H1 (cell line): ENCODE data around the gene AUH. TPM values are rescaled to one million over a fixed set of nuclear protein-coding genes. Genes with fewer than 3 reads are reported as not detected.

Experiments
- CTCF ChIA-PET: fragments of 300-600 bp; sonication (Branson Sonifier 250); formaldehyde crosslinking; loops from one replicate; lab custom pipeline; 2021; ENCODE audit not compliant: partially characterized antibody; lab: Charles Lee
- POLR2A ChIA-PET: fragments of 300-600 bp; sonication (Branson Sonifier 250); formaldehyde crosslinking; loops from one replicate; lab custom pipeline; 2021; ENCODE audit warnings: inconsistent platforms; ENCODE audit not compliant: partially characterized antibody; lab: Charles Lee
- DNase-seq, 2 experiments: peaks; one replicate each; pipeline versions ENCODE4 v3.0.0 to v3.0.0-alpha.2; 2010 to 2022; ENCODE audit warnings: low spot score in 2 of 2, low read depth in 1 of 2, mixed read lengths in 1 of 2
- FAIRE-seq: peaks from 2 replicates; lab custom pipeline; 2011; peaks lifted over from hg19 to GRCh38; lab: Jason Lieb, UNC
- H2AFZ ChIP-seq: 2 replicates; pipeline ENCODE4 v1.8.1; 2012; ENCODE audit warnings: low read length, inconsistent platforms
- H2AK5ac ChIP-seq: 2 replicates; pipeline ENCODE4 v1.6.1; 2013; ENCODE audit warnings: low read depth, low read length
- H2BK120ac ChIP-seq: replicated peaks from 2 replicates; pipeline ENCODE3; 2013; ENCODE audit warnings: low read depth, low read length, inconsistent platforms
- H2BK12ac ChIP-seq: 2 replicates; pipeline ENCODE4 v1.6.1; 2013; ENCODE audit warnings: low read depth, low read length
- H2BK15ac ChIP-seq: 2 replicates; pipeline ENCODE4 v1.6.1; 2013; ENCODE audit warnings: low read length
- H2BK20ac ChIP-seq: 2 replicates; pipeline ENCODE4 v1.6.1; 2013; ENCODE audit warnings: low read length
- H2BK5ac ChIP-seq: 2 replicates; pipeline ENCODE4 v1.6.1; 2013; ENCODE audit warnings: low read depth, low read length
- H3K14ac ChIP-seq: 2 replicates; pipeline ENCODE4 v1.6.1; 2013; ENCODE audit warnings: inconsistent platforms; ENCODE audit not compliant: insufficient read length
- H3K18ac ChIP-seq: 2 replicates; pipeline ENCODE4 v1.6.1; 2013; ENCODE audit warnings: low read length; ENCODE audit errors: extremely low read depth
- H3K23ac ChIP-seq: 2 replicates; pipeline ENCODE4 v1.6.1; 2013; ENCODE audit warnings: inconsistent platforms; ENCODE audit not compliant: insufficient read length
- H3K23me2 ChIP-seq: 2 replicates; pipeline ENCODE4 v1.6.1; 2013; ENCODE audit warnings: low read depth, low read length
- H3K27ac ChIP-seq: 2 replicates; pipeline ENCODE4 v1.6.1; 2011; ENCODE audit warnings: low read depth, low read length, inconsistent platforms
- H3K27me3 ChIP-seq, 4 experiments: replicated peaks in 1 of 4; 1 replicate in 1 of 4; 2 replicates in 3 of 4; pipeline versions ENCODE4 v1.6.1 to v1.8.1; 2011 to 2013; ENCODE audit warnings: low read length in 3 of 4, mild to moderate bottlenecking in 3 of 4, inconsistent platforms in 2 of 4, mixed read lengths in 2 of 4, moderate library complexity in 1 of 4; ENCODE audit not compliant: control insufficient read depth in 3 of 4, insufficient read depth in 3 of 4; ENCODE audit errors: extremely low read depth in 1 of 4
- H3K36me3 ChIP-seq, 4 experiments: 2 replicates each; pipeline versions ENCODE4 v1.6.1 to v1.8.1; 2011 to 2013; ENCODE audit warnings: mild to moderate bottlenecking in 4 of 4, low read length in 3 of 4, moderate library complexity in 2 of 4, control low read depth in 1 of 4, inconsistent platforms in 1 of 4; ENCODE audit not compliant: insufficient read depth in 4 of 4, control insufficient read depth in 2 of 4
- H3K4ac ChIP-seq: replicated peaks from 2 replicates; pipeline ENCODE3; 2013; ENCODE audit warnings: low read length, low read depth, mixed read lengths, inconsistent platforms; ENCODE audit not compliant: insufficient read length
- H3K4me1 ChIP-seq, 4 experiments: replicated peaks in 1 of 4; 1 replicate in 1 of 4; 2 replicates in 3 of 4; pipeline versions ENCODE4 v1.6.1 to v1.8.1; 2011 to 2013; ENCODE audit warnings: low read length in 3 of 4, inconsistent platforms in 2 of 4, mixed read lengths in 1 of 4; ENCODE audit not compliant: insufficient read depth in 4 of 4, control insufficient read depth in 3 of 4
- H3K4me2 ChIP-seq, 2 experiments: 2 replicates each; pipeline versions ENCODE4 v1.6.1 to v1.8.1; 2011 to 2013; ENCODE audit warnings: low read depth in 2 of 2, low read length in 2 of 2, control low read depth in 1 of 2, inconsistent platforms in 1 of 2, mild to moderate bottlenecking in 1 of 2; ENCODE audit not compliant: insufficient read depth in 1 of 2
- H3K4me3 ChIP-seq, 4 experiments: fragments of 200-600, 300-600 bp in 1 of 4; sonication (generic), shearing (Covaris generic), sonication (Bioruptor Twin) in 1 of 4; 2 replicates each; pipeline versions ENCODE4 v1.5.1 to v1.8.1; 2011 to 2016; ENCODE audit warnings: low read length in 4 of 4, low read depth in 3 of 4, control low read depth in 2 of 4, inconsistent platforms in 2 of 4, mild to moderate bottlenecking in 2 of 4, mixed read lengths in 1 of 4, moderate library complexity in 1 of 4; ENCODE audit not compliant: insufficient read depth in 2 of 4; ENCODE audit errors: extremely low read depth in 1 of 4
- H3K56ac ChIP-seq: replicated peaks from 2 replicates; pipeline ENCODE3; 2013; ENCODE audit warnings: low read depth, mild to moderate bottlenecking, mixed read lengths, low read length, inconsistent platforms; ENCODE audit not compliant: insufficient read length
- H3K79me1 ChIP-seq: 2 replicates; pipeline ENCODE4 v1.6.1; 2013; ENCODE audit warnings: low read depth, low read length, control low read depth
- H3K79me2 ChIP-seq, 2 experiments: 2 replicates each; pipeline versions ENCODE4 v1.6.1 to v1.8.1; 2012 to 2013; ENCODE audit warnings: low read length in 2 of 2, mild to moderate bottlenecking in 2 of 2, inconsistent platforms in 1 of 2; ENCODE audit not compliant: insufficient read depth in 2 of 2, control insufficient read depth in 1 of 2
- H3K9ac ChIP-seq, 4 experiments: replicated peaks in 1 of 4; 1 replicate in 1 of 4; 2 replicates in 3 of 4; pipeline versions ENCODE4 v1.6.1 to v1.8.1; 2011 to 2013; ENCODE audit warnings: low read depth in 3 of 4, low read length in 3 of 4, control low read depth in 2 of 4, mild to moderate bottlenecking in 2 of 4, moderate library complexity in 2 of 4, inconsistent platforms in 1 of 4; ENCODE audit errors: extremely low read depth in 1 of 4
- H3K9me3 ChIP-seq, 2 experiments: 2 replicates each; pipeline versions ENCODE4 v1.6.1 to v1.8.1; 2012 to 2013; ENCODE audit warnings: mild to moderate bottlenecking in 2 of 2, moderate library complexity in 2 of 2, control low read depth in 1 of 2, inconsistent platforms in 1 of 2, low read depth in 1 of 2, low read length in 1 of 2, mixed read lengths in 1 of 2; ENCODE audit not compliant: insufficient read depth in 2 of 2
- H4K20me1 ChIP-seq, 2 experiments: replicated peaks in 1 of 2; 2 replicates each; pipeline versions ENCODE3 to v1.8.1; 2011 to 2013; ENCODE audit warnings: inconsistent platforms in 2 of 2, low read length in 2 of 2, mild to moderate bottlenecking in 1 of 2; ENCODE audit not compliant: insufficient read depth in 2 of 2, control insufficient read depth in 1 of 2
- H4K5ac ChIP-seq: 2 replicates; pipeline ENCODE4 v1.6.1; 2013; ENCODE audit warnings: low read length, low read depth, mixed read lengths, inconsistent platforms; ENCODE audit not compliant: insufficient read length
- H4K8ac ChIP-seq: 2 replicates; pipeline ENCODE4 v1.8.0; 2013; ENCODE audit warnings: mild to moderate bottlenecking, moderate library complexity, low read length, inconsistent platforms; ENCODE audit not compliant: insufficient read depth; ENCODE audit errors: extremely low read depth
- H4K91ac ChIP-seq: replicated peaks from 2 replicates; pipeline ENCODE3; 2013; ENCODE audit warnings: low read length, mixed read lengths, inconsistent platforms; ENCODE audit not compliant: insufficient read length
- BACH1 ChIP-seq: IDR thresholded peaks from 2 replicates; pipeline ENCODE4 v1.6.1; 2012; ENCODE audit warnings: low read length, improper control_type of control experiment
- WGBS, 2 experiments: shearing (Covaris generic) in 1 of 2; methylation state at CpG; one replicate each; pipeline versions ENCODE4 v1.1.6 to v1.1.7; 2013 to 2015; ENCODE audit warnings: low lambda C conversion rate in 2 of 2, mixed read lengths in 2 of 2, inconsistent platforms in 1 of 2, low coverage in 1 of 2, missing lambda C conversion rate in 1 of 2; ENCODE audit not compliant: insufficient replicate concordance in 2 of 2, insufficient coverage in 1 of 2, insufficient read length in 1 of 2; ENCODE audit errors: extremely low coverage in 1 of 2, missing lambda C conversion rate in 1 of 2; 5-methylcytosine and 5-hydroxymethylcytosine counted together
- polyA plus RNA-seq, 7 experiments: library from polyadenylated mRNA; depleted of rRNA in 3 of 7; stranded (reverse) in 5 of 7; unstranded in 2 of 7; fragments of >200 nt in 5 of 7; fragments of 200-250 nt in 2 of 7; gene quantifications; 1 replicate in 5 of 7; 2 replicates in 1 of 7; 4 replicates in 1 of 7; pipeline versions ENCODE4 v1.2.1 to v1.2.3, GENCODE V29; 2011 to 2013; ENCODE audit warnings: missing spikeins in 2 of 7, mixed read lengths in 2 of 7
- total RNA-seq: library from RNA; stranded (reverse); fragmentation: NEBNext Ultra II Directional; extraction: Animal tissue kit (Norgen Biotek cat#: 25700); gene quantifications from 2 replicates; pipeline ENCODE4 v1.2.1, GENCODE V29; 2021

AUH gene
- total and polyA plus RNA-seq, 2 of the 8 experiments (the other 6 are each of a cell fraction or from before 2014, with no cell fraction given) = 5.8 to 21.9 TPM

DNA sequence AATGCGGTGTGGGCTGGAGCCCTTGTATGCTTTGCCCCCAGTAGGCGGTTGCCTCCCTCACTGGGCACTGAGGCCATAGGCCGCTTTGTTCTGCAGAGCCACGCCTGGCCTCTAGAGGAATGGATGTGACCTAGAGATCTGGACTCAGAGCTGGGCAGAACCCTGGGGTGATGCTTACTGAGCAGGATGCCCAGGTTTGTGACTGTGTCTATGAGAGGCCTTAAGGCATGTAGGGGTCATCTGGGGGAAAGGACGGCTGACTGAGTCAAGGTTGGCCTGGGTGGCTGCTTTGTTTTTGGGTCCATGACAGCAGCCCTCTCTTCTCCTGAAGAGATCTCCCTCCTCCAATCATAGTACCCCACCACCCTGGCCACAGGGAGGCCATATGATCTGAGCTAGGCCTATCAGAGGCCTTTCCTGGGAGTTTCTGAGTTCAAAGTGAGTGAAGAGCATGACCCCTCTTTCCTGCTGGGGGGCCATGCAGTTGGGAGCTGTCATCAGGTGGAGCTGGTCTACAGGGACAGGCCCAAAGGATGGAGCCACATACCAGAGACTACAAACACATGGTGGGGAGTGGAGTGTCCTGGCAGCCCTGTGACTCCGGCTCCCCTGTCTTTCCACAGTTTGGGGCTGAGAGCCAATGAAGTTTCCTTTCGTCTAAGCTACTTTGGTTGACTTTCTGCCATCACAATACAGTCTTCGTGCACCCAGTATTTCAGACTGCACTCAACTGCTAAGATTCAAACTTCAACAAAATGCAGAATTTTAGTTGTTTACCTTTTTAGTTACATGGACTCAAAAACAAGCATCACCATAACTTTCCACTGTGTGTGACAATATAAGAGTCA lies 165.4 kb downstream of the AUH start:
- Histone ChIP-seq H3K27ac (no peak overlapping the region), H3K56ac (no peak overlapping the region), H3K9me3 (peaks cover 0 to 7% of the 10 kb centered on the region in 2 experiments; a peak in 1 of 4 replicates), H2BK5ac (no peak overlapping the region), H2AFZ (no peak overlapping the region), H2BK20ac (no peak overlapping the region), H3K79me1 (no peaks in the 10 kb centered on the region), H2BK15ac (no peak overlapping the region), H3K4me1 (peaks cover 0 to 3% (median 0%) of the 10 kb centered on the region in 4 experiments; a peak in 3 of 7 replicates), H4K20me1 (no peaks in the 10 kb centered on the region), H3K4me2 (no peak overlapping the region), H3K18ac (no peak overlapping the region), H3K9ac (no peak overlapping the region), H3K27me3 (peaks cover 2 to 28% (median 22%) of the 10 kb centered on the region in 4 experiments), H2AK5ac (no peak overlapping the region), H2BK120ac (no peak overlapping the region), H3K4me3 (no peak overlapping the region), H3K79me2 (no peaks in the 10 kb centered on the region), H3K14ac (no peak overlapping the region), H2BK12ac (no peak overlapping the region), H4K8ac (no peak overlapping the region), H3K36me3 (no peaks in the 10 kb centered on the region), H3K23me2 (peaks cover 10% of the 10 kb centered on the region; the same call in 1 of the 2 replicates), H4K5ac (no peak overlapping the region), H3K23ac (no peak overlapping the region), H3K4ac (no peak overlapping the region), H4K91ac (no peak overlapping the region)
- DNase-seq (no peak), FAIRE-seq (no peak)
- 81% methylated on average over 8 of the region's 8 CpGs; no CpG with 5 or more reads in 1 of the 2 experiments for WGBS, 2 experiments
- ChIA-PET CTCF (interaction anchor here (0.6 to 1.0 kb wide), 4 partner anchors 58 to 531 kb away, joined by 3 to 5 read pairs (median 4); no protein-coding TSS in a partner anchor), POLR2A (no interaction called here)
- TF ChIP-seq BACH1 = no peak
